Measurements from ENCODE around the gene UBE2E2.

Gene UBE2E2

DNA sequence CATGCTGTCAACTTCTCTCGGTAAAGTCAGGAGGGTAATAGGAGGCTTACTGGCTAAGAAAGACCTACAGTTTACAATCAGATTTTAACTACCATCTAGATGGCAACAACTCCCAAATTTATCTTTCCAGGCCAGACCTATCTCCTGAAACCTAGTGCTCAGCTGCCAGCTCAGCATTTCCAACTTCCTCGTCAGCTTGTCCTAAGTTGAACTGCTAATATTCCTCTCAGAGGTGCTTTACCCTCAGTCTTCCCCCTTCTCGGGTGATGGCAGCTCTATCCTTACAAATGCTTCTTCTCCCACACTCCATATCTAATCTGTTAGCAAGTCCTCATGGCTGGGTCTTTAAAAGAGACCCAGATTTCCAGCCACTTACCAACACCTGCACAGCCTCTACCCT lies 36.9 kb upstream of the UBE2E2 start:
- Histone ChIP-seq H3K9me3 (ENCODE audit: insufficient read depth, low read depth, low read length) (no peaks in the 10 kb centered on the region), H4K20me1 (ENCODE audit: insufficient read depth, low read length, poor library complexity, severe bottlenecking) (no peaks in the 10 kb centered on the region), H3K27me3 (ENCODE audit: insufficient read depth, low read length, poor library complexity, severe bottlenecking) (no peaks in the 10 kb centered on the region), H3K4me3 (ENCODE audit: low read length, poor library complexity, severe bottlenecking) (no peak overlapping the region), H3K4me2 (ENCODE audit: low read depth, low read length, poor library complexity, severe bottlenecking) (no peak overlapping the region), H3K9me2 (replicated peaks; ENCODE audit: low read depth, low read length) (no peaks in the 10 kb centered on the region), H3F3A (ENCODE audit: low read depth) (no peaks in the 10 kb centered on the region), H3K9ac (ENCODE audit: low read depth, low read length, poor library complexity, severe bottlenecking) (no peak overlapping the region), H3K4me1 (ENCODE audit: insufficient read depth, low read length, poor library complexity, severe bottlenecking) (peaks cover 18% of the 10 kb centered on the region), H2AFZ (ENCODE audit: low read length) (no peak overlapping the region), H3K36me3 (ENCODE audit: insufficient read depth, low read length) (no peaks in the 10 kb centered on the region), H3K79me2 (ENCODE audit: insufficient read depth, low read length) (no peaks in the 10 kb centered on the region)
- no peak for TF ChIP-seq CTCF (conservative IDR thresholded peaks at IDR 0.05; ENCODE audit: low read length)

DNA sequence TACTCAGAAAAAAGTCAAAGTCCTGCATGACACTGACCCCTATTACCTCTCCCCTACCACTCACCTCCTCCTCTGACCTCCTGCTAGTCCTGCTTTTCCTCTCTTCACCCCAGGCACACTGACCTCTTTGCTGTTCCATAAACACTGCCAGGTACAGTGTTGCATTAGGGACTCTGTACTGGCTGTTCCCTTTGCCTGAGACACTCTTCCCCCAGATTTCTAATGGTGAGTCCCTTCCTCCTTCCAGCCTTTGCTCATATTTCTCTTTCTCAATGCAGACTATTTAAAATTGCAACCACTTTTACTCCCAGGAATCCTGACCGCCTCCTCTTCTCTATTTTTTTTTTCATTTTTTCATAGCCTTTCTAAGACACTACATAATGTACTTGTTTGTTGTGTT lies 36.3 kb upstream of the UBE2E2 start:
- H3K9me3 ChIP-seq (ENCODE audit: insufficient read depth, low read depth, low read length) = no peaks in the 10 kb centered on the region
- no peaks in the 10 kb centered on the region for H3K27me3 ChIP-seq (ENCODE audit: insufficient read depth, low read length, poor library complexity, severe bottlenecking)
- H3K4me1 ChIP-seq (ENCODE audit: insufficient read depth, low read length, poor library complexity, severe bottlenecking) = peaks cover 13% of the 10 kb centered on the region
- TF ChIP-seq EZH2phosphoT487 (IDR thresholded peaks at IDR 0.05; ENCODE audit: borderline replicate concordance) = no peak
- no peak for TF ChIP-seq CTCF (conservative IDR thresholded peaks at IDR 0.05; ENCODE audit: low read length)
- no peaks in the 10 kb centered on the region for H3K79me2 ChIP-seq (ENCODE audit: insufficient read depth, low read length)
- H3K9ac ChIP-seq (ENCODE audit: low read depth, low read length, poor library complexity, severe bottlenecking) = no peak overlapping the region
- H2AFZ ChIP-seq (ENCODE audit: low read length) = no peak overlapping the region
- H3K4me3 ChIP-seq (ENCODE audit: low read length, poor library complexity, severe bottlenecking) = no peak overlapping the region
- no peaks in the 10 kb centered on the region for H3K9me2 ChIP-seq (replicated peaks; ENCODE audit: low read depth, low read length)
- no peaks in the 10 kb centered on the region for H3F3A ChIP-seq (ENCODE audit: low read depth)
- no peak overlapping the region for H3K4me2 ChIP-seq (ENCODE audit: low read depth, low read length, poor library complexity, severe bottlenecking)
- no peaks in the 10 kb centered on the region for H4K20me1 ChIP-seq (ENCODE audit: insufficient read depth, low read length, poor library complexity, severe bottlenecking)
- no peaks in the 10 kb centered on the region for H3K36me3 ChIP-seq (ENCODE audit: insufficient read depth, low read length)

- Histone ChIP-seq H3K4me1 (ENCODE audit: insufficient read depth, low read length, poor library complexity, severe bottlenecking) (peaks cover 9% of the 10 kb centered on the region), H3K4me3 (ENCODE audit: low read length, poor library complexity, severe bottlenecking) (no peak overlapping the region), H2AFZ (ENCODE audit: low read length) (no peak overlapping the region), H3K9me2 (replicated peaks; ENCODE audit: low read depth, low read length) (no peaks in the 10 kb centered on the region), H3K79me2 (ENCODE audit: insufficient read depth, low read length) (no peaks in the 10 kb centered on the region), H4K20me1 (ENCODE audit: insufficient read depth, low read length, poor library complexity, severe bottlenecking) (no peaks in the 10 kb centered on the region), H3F3A (ENCODE audit: low read depth) (no peaks in the 10 kb centered on the region), H3K36me3 (ENCODE audit: insufficient read depth, low read length) (no peaks in the 10 kb centered on the region), H3K9me3 (ENCODE audit: insufficient read depth, low read depth, low read length) (no peaks in the 10 kb centered on the region), H3K9ac (ENCODE audit: low read depth, low read length, poor library complexity, severe bottlenecking) (no peak overlapping the region), H3K27me3 (ENCODE audit: insufficient read depth, low read length, poor library complexity, severe bottlenecking) (no peaks in the 10 kb centered on the region), H3K4me2 (ENCODE audit: low read depth, low read length, poor library complexity, severe bottlenecking) (no peak overlapping the region)
- no peak for TF ChIP-seq CTCF (conservative IDR thresholded peaks at IDR 0.05; ENCODE audit: low read length)
- TF ChIP-seq EZH2phosphoT487 (IDR thresholded peaks at IDR 0.05; ENCODE audit: borderline replicate concordance) = no peak
Observed at GRCh38 chr3:23169551-23169950, 33.6 kb upstream of the UBE2E2 start.
